GM11168 (cell line): ENCODE data around the gene PLCB4.

Experiments used
- in situ Hi-C: fragments of 300-500 bp; cut with MboI; formaldehyde crosslinking; loops from one replicate; pipeline ENCODE4 v1.12.0; 2022; ENCODE audit warnings: low sequenced_read_pairs; ENCODE audit not compliant: unreplicated experiment

PLCB4 gene

DNA sequence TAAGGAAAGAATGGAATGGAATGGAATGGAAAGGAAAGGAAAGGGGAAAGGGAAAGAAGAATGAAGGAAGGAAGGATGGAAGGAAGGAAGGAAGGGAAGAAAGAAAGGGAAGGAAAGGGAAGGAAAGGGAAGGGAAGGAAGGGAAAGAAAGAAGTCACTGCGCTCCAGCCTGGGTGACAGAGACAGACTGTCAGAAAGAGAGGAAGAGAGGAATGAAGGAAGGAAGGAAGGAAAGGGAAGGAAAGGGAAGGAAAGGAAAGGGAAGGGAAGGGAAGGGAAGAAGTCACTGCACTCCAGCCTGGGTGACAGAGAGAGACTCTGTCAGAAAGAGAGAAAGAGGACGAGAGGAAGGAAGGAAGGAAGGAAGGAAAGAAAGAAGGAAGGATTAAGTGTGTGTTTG is 224.3 kb downstream of the PLCB4 start:
- in situ Hi-C loops, result no loop called here

GRCh38 chr20:9294041-9294440 is 225.2 kb downstream of the PLCB4 start:
- in situ Hi-C loops, result no loop called here

DNA sequence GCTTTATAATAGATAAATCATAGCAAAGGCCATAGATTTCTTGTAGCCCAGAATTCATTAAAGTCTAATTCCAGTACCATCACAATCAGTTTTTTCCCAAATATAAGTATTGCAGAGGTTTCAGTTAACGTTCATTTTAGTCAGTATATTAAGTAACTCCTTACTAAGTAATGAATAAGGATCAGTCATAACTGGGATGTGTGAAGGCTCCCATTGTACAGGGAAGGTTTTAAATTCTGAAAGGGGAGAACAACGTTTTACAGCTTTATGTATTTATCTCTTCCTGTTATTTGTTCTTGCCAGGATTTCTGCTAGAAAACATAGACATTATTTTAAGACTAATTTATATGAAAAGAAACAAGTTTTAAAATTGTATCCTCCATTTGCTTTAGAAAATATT is 230.0 kb downstream of the PLCB4 start:
- in situ Hi-C loops, result no loop called here

- in situ Hi-C loops, result no loop called here
These were observed 231.2 kb downstream of the PLCB4 start for GRCh38 chr20:9300080-9300479.

GRCh38 chr20:9300534-9300933 is 231.6 kb downstream of the PLCB4 start:
- in situ Hi-C loops, result no loop called here

DNA sequence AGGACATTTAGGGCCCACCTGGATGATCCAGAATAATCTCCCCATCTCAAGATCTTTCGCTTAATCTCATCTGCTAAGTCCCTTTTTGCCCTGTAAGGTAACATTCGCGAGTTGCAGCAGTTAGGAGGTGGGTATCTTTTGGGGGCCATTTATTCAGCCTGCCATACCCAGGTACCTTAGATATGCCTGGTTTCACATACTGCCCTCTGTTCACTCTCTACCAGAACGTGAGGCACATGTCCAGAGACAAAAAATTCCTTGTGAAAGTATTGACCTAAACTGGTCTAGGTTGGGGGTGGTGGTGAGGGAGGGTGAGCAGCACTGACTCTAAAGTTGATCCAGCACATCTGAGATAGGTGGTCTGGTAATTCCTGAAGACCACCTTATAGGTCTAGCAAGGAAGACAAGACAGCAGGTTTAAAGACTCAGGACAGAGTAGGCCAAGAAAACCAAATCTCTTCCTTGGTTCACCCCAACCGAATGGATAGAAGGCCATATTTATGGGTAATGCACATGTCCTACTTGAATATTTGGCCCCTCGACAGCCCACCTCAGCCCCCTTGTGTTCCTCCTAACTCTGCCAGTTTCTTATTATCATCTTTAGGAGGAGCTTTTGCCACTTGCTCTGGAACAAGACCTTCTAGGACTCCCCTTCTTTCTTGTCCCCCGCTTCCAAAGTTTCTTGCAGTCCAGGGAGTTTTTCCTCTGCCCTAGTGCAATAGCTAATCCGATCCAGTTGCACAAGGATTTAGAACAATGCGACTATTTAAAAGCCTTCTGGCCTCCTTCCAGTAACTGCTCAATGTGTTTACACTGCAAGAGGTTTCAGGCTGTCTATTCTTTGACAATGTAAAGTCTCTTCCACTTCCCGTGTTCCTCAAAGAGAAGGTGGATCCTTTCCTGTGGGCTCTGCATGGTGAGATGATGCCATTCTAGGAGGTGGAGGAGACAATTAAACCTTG is 232.5 kb downstream of the PLCB4 start:
- in situ Hi-C loops, result no loop called here

DNA sequence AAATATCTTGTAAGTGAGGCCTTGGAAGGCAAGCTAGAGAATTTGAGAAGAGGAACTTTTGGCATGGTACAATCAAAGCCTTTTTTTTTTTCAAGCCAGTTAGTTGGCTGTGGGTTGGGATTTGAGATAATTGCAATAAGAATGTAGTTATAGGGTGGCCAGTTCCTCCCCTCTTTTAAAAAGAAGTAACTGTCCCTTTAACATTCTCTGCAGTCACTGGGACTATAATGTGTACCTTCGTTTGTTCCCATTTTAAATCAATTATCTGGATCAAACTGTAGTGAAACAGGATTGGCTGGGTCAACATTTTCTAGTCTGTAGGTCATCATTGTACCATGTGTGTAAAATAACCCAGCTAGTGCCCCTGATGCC is 233.2 kb downstream of the PLCB4 start:
- in situ Hi-C loops, result no loop called here

DNA sequence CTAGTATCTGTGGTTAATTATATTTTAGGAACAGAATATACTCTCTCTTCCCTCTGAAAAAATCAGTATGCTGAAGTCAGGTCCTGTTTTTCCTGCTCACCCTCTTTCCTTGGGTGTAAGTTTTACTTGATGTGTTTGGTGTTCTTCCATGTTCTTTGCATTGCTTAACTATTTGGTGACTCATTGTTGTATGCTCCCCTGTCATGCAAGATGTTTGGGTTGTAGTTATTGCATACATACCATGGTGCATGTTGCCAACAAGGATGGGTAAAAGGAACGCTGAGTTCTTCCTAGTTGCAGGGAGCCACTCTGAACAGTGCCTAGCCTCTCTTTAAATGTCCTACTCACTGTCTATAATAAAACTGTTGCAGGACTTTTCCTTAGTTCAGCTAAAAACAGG is 237.6 kb downstream of the PLCB4 start:
- in situ Hi-C loops, result no loop called here

GRCh38 chr20:9308056-9308455 is 239.2 kb downstream of the PLCB4 start:
- in situ Hi-C loops, result no loop called here

- in situ Hi-C loops, result no loop called here
These were observed 242.2 kb downstream of the PLCB4 start for GRCh38 chr20:9311132-9311531.

- in situ Hi-C loops, result no loop called here
These were observed 250.9 kb downstream of the PLCB4 start for GRCh38 chr20:9319687-9320384.

- in situ Hi-C loops, result no loop called here
These were observed 252.1 kb downstream of the PLCB4 start for GRCh38 chr20:9321007-9321406.

- in situ Hi-C loops, result no loop called here
These were observed 253.8 kb downstream of the PLCB4 start for GRCh38 chr20:9322661-9323060.

DNA sequence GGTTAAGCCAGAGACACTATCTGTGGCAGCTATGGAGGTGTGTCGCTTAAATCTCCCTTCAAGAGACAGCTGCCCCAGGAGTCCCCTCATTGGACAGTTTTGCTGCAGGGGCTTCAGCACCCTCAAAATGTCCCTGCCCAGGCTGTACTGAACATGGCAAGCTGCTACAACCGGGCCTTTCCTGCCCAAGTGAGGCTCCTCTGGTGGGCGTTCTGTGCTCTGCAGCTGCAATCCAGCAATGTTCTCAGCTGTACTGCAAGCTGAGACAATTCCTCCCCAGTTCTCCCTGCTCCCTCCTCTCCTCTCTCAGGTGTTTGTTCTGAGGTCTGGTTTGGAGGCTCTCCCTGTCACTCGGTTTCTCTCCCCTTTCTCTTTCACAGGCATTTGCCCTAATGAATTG is 254.7 kb downstream of the PLCB4 start:
- in situ Hi-C loops, result no loop called here

GRCh38 chr20:9329355-9330101 is 260.6 kb downstream of the PLCB4 start:
- in situ Hi-C loops, result no loop called here

DNA sequence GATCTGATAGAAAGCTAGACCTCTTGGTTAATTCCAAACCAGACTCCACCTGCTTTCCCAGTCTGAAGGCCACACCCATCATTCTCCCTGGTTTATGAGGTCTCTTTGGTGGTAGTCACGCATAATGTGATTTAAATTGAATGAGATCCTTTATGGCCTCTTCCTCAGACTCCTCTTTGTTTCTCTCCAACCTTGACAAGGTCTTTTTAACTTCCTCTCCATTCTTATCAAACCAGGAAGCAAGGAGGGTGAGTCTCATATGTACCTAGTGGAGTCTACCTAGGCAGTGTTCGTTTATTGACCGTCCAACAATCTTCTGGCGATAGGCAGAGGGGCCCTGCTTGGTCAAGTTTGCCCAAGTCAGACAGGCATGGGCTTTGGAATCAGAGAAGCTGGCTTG is 261.3 kb downstream of the PLCB4 start:
- in situ Hi-C loops, result no loop called here

- in situ Hi-C loops, result no loop called here
These were observed 263.0 kb downstream of the PLCB4 start for GRCh38 chr20:9331707-9332435.

DNA sequence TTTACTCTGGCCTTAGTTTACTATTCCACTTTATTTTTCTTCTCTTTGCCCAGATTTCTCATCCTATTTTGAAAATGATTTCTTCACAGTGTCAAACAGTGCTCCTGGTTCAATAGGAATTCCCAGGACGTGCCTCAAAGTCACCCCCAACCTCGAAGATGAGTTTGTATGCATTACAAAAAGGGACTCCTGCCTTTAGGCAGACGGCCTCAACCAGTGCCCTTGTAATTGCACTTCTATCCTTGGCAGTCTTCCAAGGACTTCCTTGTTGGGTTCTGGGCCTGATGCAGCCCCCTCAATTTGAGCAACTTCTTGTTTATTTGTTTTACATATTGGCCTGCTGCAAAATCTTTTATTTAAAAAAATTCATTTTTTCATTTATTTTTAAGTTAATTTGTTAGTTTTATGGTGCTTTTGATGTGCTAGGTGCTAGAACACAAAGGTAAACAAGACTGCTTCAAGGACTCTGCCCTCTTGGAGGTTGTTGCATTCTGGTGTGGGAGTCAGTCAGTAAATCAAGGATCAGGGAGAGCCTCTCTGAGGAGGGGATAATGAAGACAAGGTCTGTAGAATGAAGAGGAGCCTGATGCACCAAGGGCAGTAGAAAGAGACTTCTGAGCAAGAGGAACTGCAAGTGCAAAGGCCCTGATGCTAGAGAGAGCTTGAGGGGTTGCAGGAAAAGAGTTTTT is 264.0 kb downstream of the PLCB4 start:
- in situ Hi-C loops, result no loop called here

DNA sequence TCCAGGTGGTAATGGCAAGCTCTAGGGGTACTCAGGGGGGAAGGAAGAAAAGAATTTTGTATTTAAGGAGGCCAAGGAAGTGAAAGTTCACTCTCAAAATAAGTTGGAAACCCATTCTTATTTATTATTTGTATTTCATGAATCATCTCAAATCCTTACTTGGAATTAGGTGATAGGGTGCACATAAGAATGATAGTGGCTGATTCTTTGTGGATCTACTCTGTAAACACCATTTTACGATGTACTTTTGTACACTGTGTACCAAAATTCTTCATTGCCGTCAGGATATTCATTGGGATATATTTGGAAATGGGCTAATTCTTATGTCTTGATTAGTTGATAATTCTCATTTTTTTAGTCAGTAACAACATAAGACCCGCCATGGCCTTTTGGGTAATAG is 266.0 kb downstream of the PLCB4 start:
- in situ Hi-C loops, result no loop called here

DNA sequence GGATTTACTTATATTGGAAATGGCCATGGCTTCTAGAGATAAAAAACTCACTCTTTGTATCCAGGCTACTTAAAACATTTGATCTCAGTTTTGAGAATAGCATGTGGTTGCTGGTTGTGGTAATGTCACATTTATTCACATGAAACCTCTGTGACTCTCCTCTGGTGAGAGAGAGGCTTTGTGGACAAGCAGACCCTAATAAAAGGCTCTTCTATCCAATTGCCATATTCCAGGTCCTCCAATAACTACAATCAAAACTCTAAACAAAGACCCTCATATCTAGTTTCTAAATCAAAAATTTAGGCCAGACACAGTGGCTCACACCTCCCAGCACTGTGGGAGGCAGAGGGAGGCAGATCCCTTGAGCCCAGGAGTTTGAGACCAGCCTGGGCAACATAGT is 269.2 kb downstream of the PLCB4 start:
- in situ Hi-C loops, result no loop called here
